Measurements from ENCODE around the gene PSMD11. TPM values are rescaled to one million over a fixed set of nuclear protein-coding genes. Genes with fewer than 3 reads are reported as not detected.
A peak's percentile ranks its signal among the peaks of the same experiment; 100 is the strongest.

PSMD11 gene
- total RNA-seq, 1 donor from 2014 or later: 94.9 TPM

DNA sequence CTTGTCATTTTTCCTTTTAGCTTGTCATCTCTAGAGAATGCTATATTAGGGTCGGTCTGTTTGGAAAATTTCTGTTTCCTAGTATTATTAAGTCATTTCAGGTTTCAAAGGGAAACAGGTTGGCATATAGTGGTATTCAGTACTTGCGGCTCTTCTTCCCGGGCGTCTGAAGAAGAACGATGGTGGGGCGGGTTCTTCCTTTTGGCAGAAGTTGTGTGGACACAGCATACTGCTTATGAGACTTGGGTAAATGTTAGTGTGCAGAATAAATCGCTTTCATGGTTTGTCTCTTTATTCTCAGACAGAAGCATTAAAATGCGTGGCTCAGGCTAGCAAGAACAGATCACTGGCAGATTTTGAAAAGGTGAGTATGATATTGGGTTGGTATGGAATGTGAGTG, 32.9 kb downstream of the PSMD11 start:
- no peak overlapping the region for H3K27ac Mint-ChIP-seq
- H3K36me3 Mint-ChIP-seq: peaks cover 56% of the 10 kb centered on the region

DNA sequence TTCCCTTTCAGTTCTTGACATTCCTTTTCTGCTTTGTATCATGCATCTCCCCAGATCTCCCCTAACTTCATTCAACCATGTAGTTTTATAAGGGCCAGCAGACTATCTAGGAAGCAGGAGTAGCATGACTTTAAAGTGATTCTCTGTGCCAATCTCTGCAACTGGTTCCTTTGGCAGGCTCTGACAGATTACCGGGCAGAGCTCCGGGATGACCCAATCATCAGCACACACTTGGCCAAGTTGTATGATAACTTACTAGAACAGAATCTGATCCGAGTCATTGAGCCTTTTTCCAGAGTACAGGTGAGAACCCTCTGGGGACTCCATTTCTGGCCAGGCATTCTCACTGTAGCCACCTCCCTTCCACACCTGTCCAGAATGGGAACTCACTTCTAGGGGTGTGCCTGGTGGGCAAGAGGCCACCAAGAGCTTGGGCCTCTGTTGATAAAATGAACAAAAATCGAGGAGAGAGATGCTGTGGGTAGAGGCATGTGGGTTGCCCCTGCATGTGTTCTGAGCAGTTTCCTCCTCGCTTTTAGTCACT, 34.8 kb downstream of the PSMD11 start:
- peak in 1 of 2 experiments; percentile 22 for DNase-seq (ENCODE audit: low spot score in 2 of 2, unreplicated experiment in 2 of 2)
- H3K27ac Mint-ChIP-seq: no peak overlapping the region

More for the DNA sequence above, 32.9 kb downstream of the PSMD11 start:
- DNase-seq (ENCODE audit: low spot score in 2 of 2, unreplicated experiment in 2 of 2): no peak
- no peaks in the 10 kb centered on the region for H3K27me3 Mint-ChIP-seq (ENCODE audit: low read depth)
- TF ChIP-seq, protein P1, sequence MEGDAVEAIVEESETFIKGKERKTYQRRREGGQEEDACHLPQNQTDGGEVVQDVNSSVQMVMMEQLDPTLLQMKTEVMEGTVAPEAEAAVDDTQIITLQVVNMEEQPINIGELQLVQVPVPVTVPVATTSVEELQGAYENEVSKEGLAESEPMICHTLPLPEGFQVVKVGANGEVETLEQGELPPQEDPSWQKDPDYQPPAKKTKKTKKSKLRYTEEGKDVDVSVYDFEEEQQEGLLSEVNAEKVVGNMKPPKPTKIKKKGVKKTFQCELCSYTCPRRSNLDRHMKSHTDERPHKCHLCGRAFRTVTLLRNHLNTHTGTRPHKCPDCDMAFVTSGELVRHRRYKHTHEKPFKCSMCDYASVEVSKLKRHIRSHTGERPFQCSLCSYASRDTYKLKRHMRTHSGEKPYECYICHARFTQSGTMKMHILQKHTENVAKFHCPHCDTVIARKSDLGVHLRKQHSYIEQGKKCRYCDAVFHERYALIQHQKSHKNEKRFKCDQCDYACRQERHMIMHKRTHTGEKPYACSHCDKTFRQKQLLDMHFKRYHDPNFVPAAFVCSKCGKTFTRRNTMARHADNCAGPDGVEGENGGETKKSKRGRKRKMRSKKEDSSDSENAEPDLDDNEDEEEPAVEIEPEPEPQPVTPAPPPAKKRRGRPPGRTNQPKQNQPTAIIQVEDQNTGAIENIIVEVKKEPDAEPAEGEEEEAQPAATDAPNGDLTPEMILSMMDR (IDR thresholded peaks at IDR 0.05; ENCODE audit: unreplicated experiment): no peak
- H3K4me1 Mint-ChIP-seq: no peaks in the 10 kb centered on the region
- H3K4me3 Mint-ChIP-seq: no peak overlapping the region
- H3K9me3 Mint-ChIP-seq: no peaks in the 10 kb centered on the region

DNA sequence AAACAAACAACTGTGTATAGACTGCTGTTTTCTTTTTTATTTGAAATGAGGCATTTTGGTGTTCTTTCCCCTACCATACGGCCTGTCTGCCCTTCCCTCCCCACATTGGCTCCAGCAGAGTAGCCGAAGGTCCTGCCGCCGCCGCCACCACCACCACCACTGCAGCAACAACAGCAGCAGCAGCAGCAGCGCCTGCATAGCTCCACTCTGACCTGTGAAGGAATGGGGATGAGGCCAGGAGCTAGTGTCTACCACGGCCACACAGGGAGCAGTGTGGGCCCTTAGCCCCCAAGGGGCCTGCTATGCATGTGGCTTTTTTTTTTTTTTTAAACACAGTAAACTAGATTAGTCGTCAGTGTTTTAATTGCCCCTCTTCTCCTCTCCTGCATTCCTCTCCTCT, 36.9 kb downstream of the PSMD11 start:
- Mint-ChIP-seq H3K4me3 (no peak overlapping the region), H3K36me3 (peaks cover 38% of the 10 kb centered on the region), H3K9me3 (no peaks in the 10 kb centered on the region), H3K27me3 (ENCODE audit: low read depth) (no peaks in the 10 kb centered on the region), H3K4me1 (peaks cover 14% of the 10 kb centered on the region), H3K27ac (no peak overlapping the region)
- TF ChIP-seq, protein P1 (IDR thresholded peaks at IDR 0.05; ENCODE audit: unreplicated experiment): no peak
- DNase-seq (ENCODE audit: low spot score in 2 of 2, unreplicated experiment in 2 of 2): no peak

More for the DNA sequence above, 34.8 kb downstream of the PSMD11 start:
- H3K4me3 Mint-ChIP-seq: no peak overlapping the region
- peaks cover 8% of the 10 kb centered on the region for H3K4me1 Mint-ChIP-seq
- peaks cover 51% of the 10 kb centered on the region for H3K36me3 Mint-ChIP-seq
- TF ChIP-seq, protein P1 (IDR thresholded peaks at IDR 0.05; ENCODE audit: unreplicated experiment): no peak
- H3K9me3 Mint-ChIP-seq: no peaks in the 10 kb centered on the region
- H3K27me3 Mint-ChIP-seq (ENCODE audit: low read depth): no peaks in the 10 kb centered on the region

DNA sequence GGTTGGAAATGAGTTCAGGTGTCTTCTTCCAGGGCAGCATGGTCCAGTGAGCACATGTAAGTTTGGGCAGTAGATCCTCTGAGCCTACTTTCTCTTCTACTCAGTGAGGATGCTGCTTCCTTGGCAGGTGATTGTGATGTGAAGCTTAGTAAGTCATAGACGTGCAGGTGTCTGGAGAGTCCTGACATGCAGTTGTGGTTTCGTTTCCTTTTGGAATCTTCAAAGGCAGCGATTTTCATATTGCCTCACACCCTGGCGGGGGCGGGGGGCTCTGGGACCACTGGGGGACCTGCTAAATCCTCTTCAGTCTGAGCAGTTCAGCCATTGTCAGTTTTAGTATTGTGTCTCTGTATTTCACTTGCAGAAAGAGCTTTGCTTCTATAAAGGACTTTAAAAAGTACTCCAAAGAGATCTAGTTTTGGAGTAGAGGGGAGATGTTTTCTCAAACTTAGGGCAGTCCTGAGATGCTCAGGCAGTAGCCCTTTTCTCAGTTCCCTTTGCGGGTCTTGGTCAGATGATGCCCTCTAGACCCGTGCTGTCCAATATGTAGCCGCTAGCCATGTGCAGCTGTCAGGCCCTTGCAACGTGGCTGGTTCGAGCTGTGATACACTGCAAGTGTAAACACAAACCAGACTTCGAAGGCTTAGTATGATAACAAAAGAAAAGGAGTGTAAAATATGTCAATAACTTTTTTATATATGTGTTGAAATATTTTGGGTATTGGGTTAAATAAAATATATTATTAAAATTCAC, 38.4 kb downstream of the PSMD11 start:
- H3K27me3 Mint-ChIP-seq (ENCODE audit: low read depth): no peaks in the 10 kb centered on the region
- H3K27ac Mint-ChIP-seq: no peak overlapping the region
- peak in 1 of 2 experiments; percentile 16 for DNase-seq (ENCODE audit: low spot score in 2 of 2, unreplicated experiment in 2 of 2)

DNA sequence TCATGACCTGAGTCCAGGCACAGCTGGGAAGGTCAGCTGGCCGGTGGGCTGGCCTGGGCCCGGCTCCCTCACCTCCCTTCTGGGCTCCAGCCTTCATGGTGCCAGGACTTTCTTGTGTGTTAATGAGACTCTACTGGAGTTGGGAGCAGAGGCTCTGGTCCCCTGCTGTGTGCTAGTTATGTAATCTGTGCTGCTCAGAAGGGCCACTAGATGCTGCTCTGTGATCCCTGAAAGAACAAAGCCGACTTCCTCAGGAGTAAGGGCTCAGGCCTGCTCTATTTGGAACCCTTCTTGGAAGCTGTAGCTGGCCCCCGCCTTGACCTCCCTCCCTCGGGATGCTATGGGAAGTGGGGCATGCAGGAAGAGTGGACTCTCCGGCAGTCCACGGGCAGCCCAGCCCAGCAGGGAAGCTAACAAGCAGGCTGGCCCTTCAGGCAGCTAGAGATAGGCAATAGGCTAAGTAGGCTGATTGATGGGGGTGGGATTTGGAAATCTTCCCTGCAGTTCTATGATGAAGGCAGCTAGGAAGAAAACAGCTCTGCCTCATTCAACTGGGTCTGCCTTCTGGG, 39.2 kb downstream of the PSMD11 start:
- peak in 1 of 2 experiments; percentile 45 for DNase-seq (ENCODE audit: low spot score in 2 of 2, unreplicated experiment in 2 of 2)

More for the DNA sequence above, 38.4 kb downstream of the PSMD11 start:
- no peak overlapping the region for H3K4me3 Mint-ChIP-seq
- TF ChIP-seq, protein P1 (IDR thresholded peaks at IDR 0.05; ENCODE audit: unreplicated experiment): no peak
- no peaks in the 10 kb centered on the region for H3K9me3 Mint-ChIP-seq
- peaks cover 33% of the 10 kb centered on the region for H3K36me3 Mint-ChIP-seq
- H3K4me1 Mint-ChIP-seq: peaks cover 17% of the 10 kb centered on the region

More for the DNA sequence above, 39.2 kb downstream of the PSMD11 start:
- peaks cover 23% of the 10 kb centered on the region for H3K4me1 Mint-ChIP-seq
- peaks cover 25% of the 10 kb centered on the region for H3K36me3 Mint-ChIP-seq
- H3K4me3 Mint-ChIP-seq: peak overlapping the region; percentile 20
- TF ChIP-seq, protein P1 (IDR thresholded peaks at IDR 0.05; ENCODE audit: unreplicated experiment): no peak
- H3K27ac Mint-ChIP-seq: peak overlapping the region; percentile 71
- no peaks in the 10 kb centered on the region for H3K9me3 Mint-ChIP-seq
- no peaks in the 10 kb centered on the region for H3K27me3 Mint-ChIP-seq (ENCODE audit: low read depth)

Data from mesothelial cell of epicardium (in vitro differentiated cells).